GM21619 (cell line): ENCODE data around the gene KIR3DL2.
"Not testable (repeated sequence)": the region's sequence is repeated elsewhere in the genome, so short reads cannot be mapped to it uniquely, and the experiment has no call there.

Experiments
- ATAC-seq: cut with Tn5 transposase; IDR thresholded peaks from one replicate; pipeline ENCODE4 v1.9.1; 2021; ENCODE audit not compliant: unreplicated experiment

The KIR3DL2 gene

DNA sequence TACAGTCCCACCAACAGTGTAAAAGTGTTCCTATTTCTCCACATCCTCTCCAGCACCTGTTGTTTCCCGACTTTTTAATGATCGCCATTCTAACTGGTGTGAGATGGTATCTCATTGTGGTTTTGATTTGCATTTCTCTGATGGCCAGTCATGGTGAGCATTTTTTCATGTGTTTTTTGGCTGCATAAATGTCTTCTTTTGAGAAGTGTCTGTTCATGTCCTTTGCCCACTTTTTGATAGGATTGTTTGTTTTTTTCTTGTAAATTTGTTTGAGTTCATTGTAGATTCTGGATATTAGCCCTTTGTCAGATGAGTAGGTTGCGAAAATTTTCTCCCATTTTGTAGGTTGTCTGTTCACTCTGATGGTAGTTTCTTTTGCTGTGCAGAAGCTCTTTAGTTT is 13.2 kb downstream of the KIR3DL2 start:
- not testable (repeated sequence) for ATAC-seq

DNA sequence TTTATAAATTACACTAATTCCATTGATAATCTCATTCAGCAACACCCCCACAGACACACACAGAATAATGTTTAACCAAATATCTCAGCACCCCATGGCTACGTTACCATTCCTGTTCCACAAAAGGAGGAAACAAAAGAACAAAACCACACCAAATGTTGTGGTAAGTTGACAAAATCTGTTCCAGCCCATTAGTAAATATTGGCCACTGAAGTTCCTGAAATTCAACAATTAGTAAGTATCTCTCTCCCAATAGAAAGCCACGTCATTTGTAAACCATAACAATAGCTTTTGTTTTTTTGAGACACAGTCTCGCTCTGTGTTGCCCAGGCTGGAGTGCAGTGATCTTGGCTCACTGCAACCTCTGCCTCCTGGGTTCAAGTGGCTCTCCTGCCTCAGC is 21.5 kb downstream of the KIR3DL2 start:
- no peak for ATAC-seq

DNA sequence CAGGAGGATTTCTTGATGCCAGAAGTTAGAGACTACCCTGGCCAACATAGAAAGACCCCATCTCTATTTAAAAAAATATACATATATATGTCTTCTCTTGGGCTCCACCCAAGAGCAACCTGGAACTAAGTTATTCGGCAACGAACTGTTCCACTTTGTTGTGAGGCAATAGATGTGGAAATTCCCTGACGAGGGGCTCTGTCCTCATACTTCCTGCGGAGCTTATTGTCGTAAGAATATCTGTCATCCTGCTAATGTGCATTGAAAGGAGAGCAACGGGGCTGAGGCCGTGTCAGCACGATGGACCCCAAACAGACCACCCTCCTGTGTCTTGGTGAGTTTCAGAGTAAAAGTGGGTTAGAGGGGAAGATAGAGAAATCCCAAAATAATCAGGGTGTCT is 23.7 kb downstream of the KIR3DL2 start, which contains the start of gene FCAR:
Gene FCAR, plus strand, starts transcription at position 246 of the 400 bp plus-strand sequence. Its CDS starts 55 bp downstream, at position 301.
- ATAC-seq, result no peak

DNA sequence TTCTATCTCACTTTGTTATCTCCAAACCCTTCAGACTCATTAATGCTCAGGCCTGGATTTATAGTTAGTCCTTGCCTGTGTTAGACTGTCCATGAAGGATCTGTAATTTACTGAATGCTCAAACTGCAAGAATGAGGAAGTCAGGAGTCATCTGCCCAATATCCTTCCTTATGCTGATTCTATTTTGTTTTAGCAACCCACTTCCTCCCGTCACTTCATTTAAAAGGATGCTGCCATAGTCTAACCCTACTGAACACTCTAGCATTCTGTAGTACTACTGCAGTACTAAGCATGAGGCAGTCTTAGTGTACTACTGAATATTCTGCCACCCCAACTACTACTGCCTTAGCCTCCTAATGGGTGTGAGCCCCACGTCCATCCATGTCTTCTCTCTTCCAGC is 25.3 kb downstream of the KIR3DL2 start:
- no peak for ATAC-seq

DNA sequence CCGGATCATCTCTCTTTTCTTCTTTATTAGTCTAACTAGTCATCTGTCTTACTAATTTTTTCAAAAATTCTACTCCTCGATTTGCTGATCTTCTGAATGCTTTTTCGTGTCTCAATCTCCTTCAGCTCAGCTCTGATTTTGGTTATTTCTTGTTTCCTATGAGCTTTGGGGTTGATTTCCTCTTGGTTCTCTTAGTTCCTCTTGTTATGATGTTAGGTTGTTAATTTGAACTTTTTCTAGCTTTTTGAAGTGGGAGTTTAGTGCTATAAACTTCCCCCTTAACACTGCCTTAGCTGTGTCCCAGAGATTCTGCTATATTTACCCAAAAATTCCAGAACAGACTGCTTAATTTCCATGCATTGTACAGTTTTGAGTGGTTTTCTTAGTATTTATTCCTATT is 27.2 kb downstream of the KIR3DL2 start:
- no peak for ATAC-seq

DNA sequence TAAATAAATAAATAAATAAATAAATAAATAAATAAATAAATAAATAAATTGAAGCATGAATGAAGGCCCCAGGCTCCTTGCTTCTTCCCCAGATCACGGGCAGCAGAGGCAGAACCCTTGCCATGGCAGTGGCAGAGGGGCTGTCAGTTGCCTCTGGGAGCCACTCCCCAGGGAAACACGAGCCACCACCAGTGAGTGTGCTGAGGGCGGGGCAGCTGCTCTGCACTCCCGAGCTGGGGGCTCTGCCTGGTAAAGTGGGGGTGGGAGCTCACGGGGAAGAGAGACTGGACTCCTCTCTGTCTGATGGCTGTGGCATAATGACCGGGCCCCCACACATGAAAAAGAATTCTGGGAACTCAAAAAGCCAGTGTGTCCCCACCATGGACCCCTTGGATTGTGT is 31.6 kb downstream of the KIR3DL2 start:
- no peak for ATAC-seq

DNA sequence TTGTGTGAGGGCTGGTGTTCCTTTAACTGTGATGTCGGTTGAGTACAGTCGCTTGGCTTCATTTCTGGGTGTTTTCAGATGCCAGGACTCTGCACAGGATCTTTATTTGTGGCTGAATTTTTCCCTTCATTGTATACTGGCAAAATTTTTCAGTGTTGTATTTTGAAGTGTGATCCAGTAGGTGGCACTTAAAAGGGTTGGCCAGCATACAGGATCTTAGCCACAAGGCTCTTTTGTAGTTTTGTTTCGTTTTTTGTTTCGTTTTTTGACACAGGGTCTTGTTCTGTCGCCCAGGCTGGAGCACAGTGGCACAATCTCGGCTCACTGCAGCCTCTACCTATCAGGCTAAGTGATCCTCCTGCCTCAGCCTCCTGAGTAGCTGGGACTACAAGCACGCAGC is 32.5 kb downstream of the KIR3DL2 start:
- ATAC-seq, result no peak

DNA sequence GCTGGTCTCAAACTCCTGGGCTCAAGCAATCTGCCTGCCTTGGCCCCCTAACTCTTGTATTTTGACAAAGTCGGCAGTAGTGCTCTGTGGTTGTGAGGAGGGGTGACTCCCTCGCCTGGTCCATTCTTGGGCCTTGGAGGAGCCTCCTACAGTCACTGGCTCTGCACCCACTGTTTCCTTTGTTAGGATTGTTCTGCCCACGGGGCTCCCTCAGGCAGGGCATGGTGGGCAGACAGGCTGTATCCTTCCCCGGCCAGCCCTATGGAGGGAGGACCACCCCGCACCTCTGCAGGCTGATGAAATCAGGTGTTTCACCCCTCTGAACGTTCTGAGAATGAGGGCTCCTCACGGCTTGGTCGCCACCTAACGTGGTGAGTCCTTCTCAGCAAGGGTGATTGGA is 33.0 kb downstream of the KIR3DL2 start:
- ATAC-seq, result no peak

DNA sequence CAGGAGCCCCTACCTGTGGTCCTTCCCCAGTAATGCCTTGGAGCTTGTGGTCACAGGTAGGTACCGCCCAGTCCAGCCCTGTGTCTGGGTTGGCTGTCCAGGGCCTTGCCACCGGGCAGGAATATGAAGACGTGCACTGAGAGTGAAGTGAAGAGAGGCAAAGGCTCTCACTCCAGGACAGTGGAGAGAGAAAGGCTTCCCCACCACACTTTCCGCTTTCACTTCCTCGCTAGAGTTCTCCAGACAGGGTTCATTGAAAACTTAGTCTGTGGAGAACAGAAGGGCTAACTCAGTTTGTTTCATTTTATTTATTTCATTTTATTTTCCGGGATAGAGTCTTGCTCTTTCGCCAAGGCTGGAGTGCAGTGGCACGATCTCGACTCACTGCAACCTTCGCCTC is 38.0 kb downstream of the KIR3DL2 start:
- no peak for ATAC-seq

DNA sequence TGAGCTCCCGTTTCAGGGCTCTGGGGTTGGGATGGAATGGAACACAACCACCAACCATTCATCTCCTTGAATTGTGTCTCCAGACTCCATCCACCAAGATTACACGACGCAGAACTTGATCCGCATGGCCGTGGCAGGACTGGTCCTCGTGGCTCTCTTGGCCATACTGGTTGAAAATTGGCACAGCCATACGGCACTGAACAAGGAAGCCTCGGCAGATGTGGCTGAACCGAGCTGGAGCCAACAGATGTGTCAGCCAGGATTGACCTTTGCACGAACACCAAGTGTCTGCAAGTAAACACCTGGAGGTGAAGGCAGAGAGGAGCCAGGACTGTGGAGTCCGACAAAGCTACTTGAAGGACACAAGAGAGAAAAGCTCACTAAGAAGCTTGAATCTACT is 39.3 kb downstream of the KIR3DL2 start:
- no peak for ATAC-seq

DNA sequence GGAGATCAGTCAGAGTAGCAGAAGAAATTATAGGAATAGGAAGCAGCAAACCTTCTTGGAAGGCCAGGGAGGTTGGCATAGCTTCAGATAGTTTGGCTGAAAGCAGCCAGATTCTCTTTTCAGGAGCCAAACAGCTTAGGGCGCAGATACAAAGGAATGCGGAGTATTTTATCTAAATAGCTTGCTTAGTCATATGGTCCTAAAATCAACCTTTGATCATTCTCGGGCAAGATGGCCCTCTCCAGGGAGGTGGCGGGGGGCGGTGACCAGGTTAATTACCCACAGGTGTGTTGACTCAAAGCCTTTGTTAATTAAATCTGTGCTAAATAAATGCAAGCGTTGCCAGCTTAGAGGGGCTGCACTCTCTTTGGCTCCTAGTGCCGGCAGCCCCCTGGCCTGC is 43.2 kb downstream of the KIR3DL2 start:
- ATAC-seq, result no peak

DNA sequence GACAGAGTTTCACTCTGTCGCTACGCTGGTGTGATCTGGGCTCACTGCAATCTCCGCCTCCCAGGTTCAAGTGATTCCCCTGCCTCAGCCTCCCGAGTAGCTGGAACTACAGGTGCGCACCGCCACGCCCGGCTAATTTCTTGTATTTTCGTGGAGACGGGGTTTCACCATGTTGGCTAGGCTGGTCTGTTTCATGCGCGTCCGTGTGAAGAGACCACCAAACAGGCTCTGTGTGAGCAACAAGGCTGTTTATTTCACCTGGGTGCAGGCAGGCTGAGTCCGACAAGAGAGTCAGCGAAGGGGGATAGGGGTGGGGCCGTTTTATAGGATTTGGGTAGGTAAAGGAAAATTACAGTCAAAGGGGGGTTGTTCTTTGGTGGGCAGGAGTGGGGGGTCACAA is 43.9 kb downstream of the KIR3DL2 start:
- ATAC-seq, result not testable (repeated sequence)

DNA sequence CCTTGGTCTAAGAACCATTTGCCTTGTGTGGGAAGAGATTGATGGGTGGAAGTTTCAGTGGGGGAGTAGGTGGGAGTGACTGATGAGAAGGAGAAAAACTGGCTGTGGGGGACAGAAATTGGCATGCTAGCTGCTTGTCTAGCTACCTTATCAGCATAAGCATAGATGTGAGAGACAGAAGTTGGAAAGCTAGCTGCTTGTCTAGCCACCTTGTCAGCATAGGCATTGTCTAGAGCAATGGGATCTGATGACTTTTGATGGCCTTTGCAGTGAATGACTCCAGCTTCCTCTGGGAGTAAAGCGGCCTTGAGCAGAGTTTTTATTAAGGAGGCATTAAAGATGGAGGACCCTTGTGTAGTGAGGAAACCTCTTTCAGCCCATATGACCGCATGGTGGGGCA is 45.8 kb downstream of the KIR3DL2 start:
- ATAC-seq, result no peak

DNA sequence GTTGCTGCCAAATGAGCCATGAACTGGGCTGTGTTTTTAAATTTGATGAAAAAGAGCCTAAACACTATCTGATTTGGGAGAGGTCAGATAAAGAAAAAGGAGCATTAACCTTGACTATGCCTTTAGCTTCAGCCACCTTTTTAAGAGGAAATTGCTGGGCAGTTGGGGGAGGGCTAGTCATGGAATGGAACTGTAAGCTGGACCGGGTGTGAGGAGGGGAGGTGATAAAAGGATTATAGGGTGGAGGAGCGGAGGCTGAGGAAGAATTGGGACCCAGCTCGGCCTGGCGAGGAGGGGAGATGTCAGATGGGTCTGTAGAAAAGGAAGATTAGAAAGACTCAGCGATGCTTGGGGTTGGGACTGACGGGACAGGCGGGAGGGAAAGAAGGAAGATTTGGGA is 48.4 kb downstream of the KIR3DL2 start:
- not testable (repeated sequence) for ATAC-seq

DNA sequence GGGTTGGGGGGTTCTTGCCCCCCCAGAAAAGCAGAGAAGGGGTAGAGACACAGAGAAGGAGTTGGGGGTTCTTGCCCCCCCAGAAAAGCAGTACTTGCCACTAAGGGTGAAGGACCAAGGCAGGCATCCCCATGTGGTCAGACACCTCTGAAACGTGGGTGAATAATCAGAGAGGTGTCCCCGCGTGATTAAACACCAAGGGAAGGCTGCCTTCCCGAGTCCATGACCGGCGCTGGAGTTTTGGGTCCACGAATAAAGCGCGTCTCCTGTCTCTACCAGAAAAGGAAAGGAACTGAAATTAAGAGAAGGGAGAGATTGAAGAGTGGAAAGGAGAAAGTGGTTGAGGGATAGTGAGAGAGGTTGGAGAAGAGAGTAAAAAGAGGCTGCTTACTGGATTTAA is 49.4 kb downstream of the KIR3DL2 start:
- ATAC-seq, result not testable (repeated sequence)

DNA sequence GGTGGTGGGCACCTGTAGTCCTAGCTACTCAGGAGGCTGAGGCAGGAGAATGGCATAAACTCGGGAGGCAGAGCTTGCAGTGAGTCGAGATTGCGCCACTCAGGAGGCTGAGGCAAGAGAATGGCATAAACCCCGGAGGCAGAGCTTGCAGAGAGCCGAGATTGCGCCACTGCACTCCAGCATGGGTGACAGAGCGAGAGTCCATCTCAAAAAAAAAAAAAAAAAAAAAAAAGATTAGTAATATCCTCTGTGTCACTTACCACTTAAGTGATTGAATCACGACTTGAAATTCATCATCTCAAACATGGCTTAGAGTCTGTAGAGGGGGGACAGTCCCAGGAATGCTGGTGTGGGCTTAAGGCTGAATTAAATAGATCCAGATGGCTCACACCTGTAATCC is 50.9 kb downstream of the KIR3DL2 start:
- ATAC-seq, result not testable (repeated sequence)

DNA sequence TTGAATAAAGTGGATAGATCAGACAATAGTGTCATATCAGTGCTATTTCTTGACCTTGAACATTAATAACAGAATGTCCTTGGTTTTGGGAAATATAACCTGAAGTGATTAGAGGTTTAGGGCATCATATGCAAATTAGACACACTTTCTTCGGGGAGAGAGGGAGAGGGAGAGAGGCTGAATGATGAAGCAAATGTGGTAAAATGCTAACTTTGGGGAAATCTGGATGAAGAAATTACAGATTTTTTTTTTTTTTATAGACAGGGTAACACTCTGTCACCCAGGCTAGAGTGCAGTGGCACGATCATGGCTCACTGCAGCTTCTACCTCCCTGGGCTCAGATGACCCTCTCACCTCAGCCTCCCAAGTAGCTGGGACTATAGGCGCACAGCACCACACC is 51.8 kb downstream of the KIR3DL2 start:
- no peak for ATAC-seq

DNA sequence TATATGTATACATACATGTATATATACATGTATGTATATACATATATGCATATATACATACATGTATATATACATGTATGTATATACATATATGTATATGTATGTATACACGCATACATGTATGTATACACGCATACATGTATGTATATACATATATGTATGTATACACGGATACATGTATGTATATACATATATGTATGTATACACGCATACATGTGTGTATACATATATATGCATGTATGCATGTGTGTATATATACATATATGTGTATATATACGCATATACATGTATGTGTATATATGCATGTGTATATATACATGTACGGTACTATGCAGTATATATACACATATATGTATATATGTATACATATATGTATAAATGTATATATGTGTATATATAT is 53.1 kb downstream of the KIR3DL2 start:
- no peak for ATAC-seq

DNA sequence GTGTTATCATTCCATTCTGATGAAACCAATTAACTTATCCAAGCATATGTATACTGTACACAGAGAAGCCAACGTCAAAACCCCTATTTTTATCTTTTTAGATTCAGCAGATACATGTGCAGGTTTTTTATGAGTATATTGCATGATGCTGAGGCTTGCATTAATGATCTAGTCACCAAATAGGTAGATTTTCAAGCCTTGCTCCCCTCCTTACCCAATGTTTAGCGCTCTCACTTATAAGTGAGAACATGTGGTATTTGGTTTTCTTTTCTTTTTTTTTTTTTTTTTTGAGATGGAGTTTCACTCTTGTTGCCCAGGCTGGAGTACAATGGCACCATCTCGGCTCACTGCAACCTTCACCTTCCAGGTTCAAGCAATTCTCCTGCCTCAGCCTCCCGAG is 54.0 kb downstream of the KIR3DL2 start:
- not testable (repeated sequence) for ATAC-seq

DNA sequence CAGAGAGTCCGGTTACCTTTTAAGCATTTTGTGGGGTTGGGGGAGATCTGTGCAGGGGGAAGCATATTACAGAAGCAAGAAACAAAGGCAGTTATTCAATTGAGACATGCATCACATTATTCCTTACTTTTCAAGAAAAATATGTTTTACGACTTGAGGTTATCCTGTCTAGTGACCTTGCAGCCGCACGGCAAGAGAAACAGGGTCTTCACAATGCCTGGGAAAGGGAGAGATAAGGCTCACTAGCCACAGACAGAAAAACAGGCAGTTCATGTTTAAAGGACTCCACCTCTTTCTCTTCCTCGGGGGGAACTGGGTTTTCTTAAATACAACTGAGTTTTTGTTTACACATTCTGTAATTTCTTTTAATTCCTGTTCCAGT is 55.2 kb downstream of the KIR3DL2 start:
- no peak for ATAC-seq

DNA sequence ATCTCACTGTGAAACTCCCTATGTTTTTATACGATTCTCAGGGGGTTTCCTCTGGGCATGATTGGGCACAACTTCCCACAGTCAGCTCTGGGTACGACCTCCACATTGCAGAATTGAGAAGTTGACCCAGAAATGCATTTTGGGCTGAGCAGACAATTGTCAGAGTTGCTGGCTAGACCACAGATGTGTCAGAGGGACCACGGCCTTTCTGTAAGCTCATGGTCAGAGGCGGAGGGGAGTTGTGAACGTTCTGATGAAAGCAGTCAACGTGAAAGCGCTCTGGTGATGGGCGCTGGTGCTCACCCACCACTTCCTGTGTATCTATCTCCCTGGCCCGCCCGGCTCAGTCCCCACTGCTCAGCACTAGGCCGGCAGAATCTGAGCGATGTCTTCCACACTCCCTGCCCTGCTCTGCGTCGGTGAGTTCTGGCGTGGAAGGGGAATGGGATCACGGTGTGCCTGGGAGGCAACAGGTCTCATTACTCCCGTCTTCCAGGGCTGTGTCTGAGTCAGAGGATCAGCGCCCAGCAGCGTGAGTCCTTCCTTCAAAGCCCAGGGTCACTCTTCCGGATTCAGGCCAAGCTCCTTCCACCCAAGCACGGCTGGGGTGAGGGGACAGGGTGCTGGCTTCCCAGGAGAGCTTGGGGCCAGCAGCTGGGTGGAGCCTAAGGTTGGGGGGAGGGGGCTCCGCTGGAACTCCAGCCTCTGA is 55.7 kb downstream of the KIR3DL2 start, which contains the start of gene NCR1:
Gene NCR1, plus strand, starts transcription at position 346 of the 709 bp plus-strand sequence. Its CDS starts 40 bp downstream, at position 386.
- ATAC-seq, result no peak

DNA sequence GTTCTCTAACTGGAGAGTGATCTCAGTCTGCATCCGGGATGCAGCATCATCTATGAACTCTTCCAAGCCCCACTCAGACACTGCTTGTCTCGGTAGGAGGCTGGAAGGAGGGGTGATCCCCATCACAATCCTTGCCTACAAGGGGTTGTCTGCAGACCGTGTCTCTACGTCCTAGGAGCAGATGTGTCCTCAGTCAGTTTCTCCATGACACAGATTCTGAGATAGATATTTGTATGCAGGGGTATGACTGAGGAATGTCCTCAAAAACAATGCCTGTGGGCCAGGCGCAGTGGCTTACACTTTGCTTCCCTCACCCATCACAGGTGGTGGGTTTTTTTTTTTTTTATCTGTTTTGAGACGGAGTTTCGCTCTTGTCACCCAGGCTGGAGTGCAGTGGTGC is 56.6 kb downstream of the KIR3DL2 start:
- no peak for ATAC-seq

DNA sequence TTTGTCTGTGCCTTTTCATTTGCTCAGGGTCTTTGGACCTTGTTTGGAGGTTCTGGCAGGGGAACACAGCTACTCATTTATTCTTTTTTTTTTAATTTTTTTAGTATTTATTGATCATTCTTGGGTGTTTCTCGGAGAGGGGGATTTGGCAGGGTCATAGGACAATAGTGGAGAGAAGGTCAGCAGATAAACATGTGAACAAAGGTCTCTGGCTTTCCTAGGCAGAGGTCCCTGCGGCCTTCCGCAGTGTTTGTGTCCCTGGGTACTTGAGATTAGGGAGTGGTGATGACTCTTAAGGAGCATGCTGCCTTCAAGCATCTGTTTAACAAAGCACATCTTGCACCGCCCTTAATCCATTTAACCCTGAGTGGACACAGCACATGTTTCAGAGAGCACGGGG is 57.7 kb downstream of the KIR3DL2 start:
- ATAC-seq, result not testable (repeated sequence)
